Measurements from ENCODE around the gene PIK3C2G.
"Not testable (repeated sequence)": the region's sequence is repeated elsewhere in the genome, so short reads cannot be mapped to it uniquely, and the experiment has no call there.

Gene PIK3C2G

DNA sequence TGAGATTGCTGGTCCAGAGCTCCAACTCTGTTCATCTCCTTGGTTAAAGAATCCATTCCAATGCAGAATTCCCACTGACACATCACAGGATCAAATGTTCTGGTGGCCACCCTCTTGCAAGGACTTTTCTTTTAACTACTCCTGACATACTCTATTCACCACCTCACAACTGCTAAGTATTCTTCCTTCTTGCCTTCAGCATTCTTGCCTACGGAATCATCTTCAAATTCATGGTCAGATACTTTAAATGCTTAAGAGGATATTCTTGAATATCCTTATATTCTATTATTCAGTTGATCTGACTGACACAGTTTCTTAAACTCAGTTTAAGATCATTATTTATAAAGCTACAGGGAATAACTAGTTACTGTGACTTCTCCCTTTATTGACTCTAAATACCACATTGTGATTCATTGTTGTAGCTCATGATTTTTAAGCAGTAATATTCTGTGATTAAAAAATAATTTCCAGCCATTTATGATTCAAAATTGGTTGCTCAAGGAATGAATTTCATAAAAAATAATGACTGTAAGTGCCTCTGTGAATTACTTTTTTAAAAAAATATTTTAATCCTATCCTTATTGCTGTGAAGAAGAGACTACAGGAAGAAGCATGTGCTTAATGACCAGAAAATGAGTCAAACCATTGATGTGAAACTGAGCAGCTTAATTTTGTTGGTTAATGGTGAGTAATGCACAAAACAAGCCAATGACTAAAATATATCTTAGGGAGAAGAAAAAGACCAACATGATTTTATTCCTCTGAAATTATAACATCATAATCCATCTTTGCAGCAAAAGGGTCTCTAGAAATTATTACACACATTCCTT, 207.1 kb downstream of the PIK3C2G start:
- in situ Hi-C loops (cut with HindIII; ENCODE audit: low sequenced_read_pairs): loop anchor here (5.0 kb wide), 1 partner anchor 61 kb away; no protein-coding TSS in a partner anchor

DNA sequence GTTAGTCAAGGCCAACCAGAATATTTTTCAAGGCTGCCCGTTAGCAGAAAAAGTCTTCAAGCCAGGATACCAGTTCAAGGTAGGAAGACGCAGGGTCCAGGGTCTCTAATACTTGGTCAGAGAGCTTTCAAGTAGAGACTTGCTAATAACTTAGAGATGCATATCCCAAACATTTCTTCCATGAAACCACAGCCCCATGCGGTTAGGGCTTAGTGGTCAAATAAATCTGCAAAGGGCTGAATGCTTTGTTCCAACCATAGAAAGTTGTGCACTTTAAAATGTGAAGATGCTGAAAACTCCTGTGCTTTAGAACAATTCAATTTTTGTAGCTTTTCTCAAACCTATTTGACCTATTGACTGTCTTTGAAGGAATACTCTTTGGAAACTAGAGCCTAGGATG, 208.9 kb downstream of the PIK3C2G start:
- in situ Hi-C loops (cut with HindIII; ENCODE audit: low sequenced_read_pairs): no loop called here

DNA sequence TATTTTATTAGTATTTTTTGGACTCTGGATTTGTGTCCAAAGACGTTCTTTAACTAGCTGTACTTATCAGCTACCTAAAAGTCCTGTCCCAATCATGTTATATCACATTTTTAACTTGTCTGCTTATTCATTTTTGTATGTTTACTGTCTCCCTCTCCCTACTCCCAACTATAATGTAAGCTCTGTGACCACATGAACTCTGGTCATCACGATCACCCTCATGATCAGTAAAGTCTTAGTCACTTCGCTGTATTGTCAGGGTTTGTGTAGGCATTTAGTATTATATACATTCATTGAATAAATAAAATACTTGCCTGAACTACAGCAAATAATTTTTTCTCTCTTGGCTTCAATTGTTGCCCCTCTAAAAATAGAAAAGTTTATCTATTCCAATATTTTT, 211.0 kb downstream of the PIK3C2G start:
- in situ Hi-C loops (cut with HindIII; ENCODE audit: low sequenced_read_pairs): no loop called here

DNA sequence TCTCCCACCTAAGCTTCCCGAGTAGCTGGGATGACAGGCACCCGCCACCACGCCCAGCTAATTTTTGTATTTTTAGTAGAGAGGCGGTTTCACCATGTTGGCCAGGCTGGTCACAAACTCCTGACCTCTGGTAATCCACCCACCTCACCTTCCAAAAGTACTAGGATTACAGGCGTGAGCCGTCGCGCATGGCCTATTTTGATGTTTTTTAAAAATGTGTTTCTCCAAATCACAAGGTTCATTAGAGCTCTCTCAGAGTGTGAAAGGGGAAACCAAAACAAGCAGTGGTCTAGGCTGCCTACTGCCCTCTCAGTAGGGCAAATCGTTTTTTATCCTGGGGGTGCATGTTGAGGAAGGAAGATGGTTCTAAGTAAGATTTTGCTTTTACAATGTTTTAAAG, 211.5 kb downstream of the PIK3C2G start:
- in situ Hi-C loops (cut with HindIII; ENCODE audit: low sequenced_read_pairs): no loop called here

DNA sequence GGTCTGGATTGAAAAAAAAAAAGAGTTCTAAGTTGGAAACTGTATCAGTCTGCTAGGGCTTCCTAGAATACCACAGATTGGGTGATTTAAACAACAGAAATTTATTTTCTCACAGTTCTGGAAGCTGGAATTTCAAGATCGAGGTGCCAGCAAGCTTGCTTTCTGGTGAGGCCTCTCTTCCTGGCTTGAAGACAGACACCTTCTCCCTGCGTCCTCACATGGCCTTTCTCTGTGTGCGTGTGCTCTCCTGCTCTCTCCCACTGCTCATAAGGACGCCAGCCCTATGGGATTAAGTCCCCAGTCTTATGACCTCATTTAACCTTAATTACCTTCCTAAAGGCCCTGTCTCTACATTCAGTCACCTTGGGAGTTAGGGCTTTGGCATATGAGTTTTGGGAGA, 215.5 kb downstream of the PIK3C2G start:
- in situ Hi-C loops (cut with HindIII; ENCODE audit: low sequenced_read_pairs): no loop called here

DNA sequence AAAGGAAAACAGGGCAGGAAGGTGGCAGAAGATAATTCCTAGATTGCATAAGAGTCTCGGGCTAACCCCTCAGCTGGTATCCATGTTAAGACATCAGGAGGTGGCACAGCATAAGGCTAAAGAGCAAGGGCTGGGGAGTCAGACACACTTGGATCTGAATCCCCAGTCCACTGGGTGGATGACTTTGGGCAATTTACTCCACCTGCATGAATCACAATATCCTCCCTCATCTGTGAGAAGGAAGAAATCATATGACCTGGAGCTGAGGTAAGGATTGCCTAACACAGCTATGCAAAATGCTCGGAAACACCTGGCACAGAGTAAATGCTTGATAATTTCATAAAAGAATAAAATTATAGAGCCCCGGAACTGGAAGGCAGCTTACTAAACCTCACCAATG, 217.9 kb downstream of the PIK3C2G start:
- in situ Hi-C loops (cut with HindIII; ENCODE audit: low sequenced_read_pairs): no loop called here

DNA sequence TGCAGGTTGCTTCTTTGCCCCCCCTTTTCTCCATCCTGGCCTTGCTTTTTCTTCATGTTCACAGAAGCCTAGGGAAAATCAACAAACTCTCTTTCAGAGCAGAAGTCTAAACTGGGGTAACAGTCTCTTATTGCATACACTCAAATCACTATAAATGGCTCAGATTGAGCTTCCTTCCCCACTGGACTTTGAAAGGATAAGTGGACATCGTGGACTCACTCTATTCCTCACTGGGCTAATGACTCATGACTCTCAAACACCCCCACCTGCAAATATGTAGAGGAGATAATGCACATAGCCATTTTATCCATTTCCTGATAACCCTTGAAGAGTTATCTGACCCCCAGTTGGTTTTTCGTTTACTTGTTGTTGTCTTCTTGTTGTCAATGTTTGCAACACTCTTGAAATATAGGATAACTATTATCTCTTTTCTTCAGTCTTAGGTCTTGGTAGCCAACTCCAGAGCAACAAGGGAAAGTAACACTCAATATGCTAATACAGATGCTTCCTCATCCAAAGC, 221.3 kb downstream of the PIK3C2G start:
- in situ Hi-C loops (cut with HindIII; ENCODE audit: low sequenced_read_pairs): loop anchor here (5.0 kb wide), 1 partner anchor 55 kb away; no protein-coding TSS in a partner anchor

DNA sequence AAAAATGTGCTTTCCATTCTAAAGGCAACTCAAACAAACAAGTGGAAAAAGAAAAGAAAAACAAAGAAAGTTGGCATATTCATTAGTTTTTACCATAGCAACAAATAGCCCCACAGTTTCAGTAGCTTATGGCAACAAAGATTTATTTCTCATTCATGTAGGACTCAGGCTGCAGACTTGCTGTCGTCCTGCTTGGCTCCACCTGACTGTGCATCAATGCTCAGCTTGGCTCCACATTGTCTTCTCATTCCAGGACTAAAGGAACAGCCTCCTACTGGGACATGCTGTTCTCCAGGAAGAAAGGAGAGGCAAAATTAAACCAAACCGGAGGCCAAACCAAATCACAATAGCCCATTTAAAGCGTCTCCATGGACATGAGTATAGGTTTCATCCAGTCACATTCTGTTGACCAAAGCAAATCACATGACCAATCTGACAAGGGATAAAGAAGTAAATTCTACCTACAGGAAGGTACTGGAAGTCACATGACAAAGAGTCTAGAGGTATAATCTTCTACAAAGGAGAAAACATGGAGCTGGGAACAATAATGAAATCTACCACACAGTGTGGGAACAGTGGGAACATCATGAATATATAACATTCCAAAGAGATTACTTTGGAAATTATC, 222.5 kb downstream of the PIK3C2G start:
- in situ Hi-C loops (cut with HindIII; ENCODE audit: low sequenced_read_pairs): loop anchor here (5.0 kb wide), 1 partner anchor 57 kb away; no protein-coding TSS in a partner anchor

DNA sequence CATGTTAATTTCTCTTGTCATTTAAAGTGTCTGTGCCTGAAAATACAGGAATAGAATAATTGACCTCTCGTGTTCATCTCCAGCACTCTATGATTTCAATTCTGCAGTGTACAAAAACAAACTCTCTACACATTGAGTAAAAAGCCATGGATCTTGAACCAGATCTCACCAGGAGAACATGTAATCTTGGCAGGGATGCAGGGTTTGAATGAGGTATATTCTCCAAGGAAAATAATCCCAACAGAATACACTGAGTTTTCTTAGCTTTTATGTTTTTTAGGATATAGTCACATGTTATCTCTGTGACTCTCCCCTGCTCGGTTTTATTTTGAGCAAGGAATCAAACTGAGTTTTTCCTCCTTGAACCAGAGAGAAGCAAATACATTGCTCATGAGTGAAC, 224.7 kb downstream of the PIK3C2G start:
- in situ Hi-C loops (cut with HindIII; ENCODE audit: low sequenced_read_pairs): no loop called here

DNA sequence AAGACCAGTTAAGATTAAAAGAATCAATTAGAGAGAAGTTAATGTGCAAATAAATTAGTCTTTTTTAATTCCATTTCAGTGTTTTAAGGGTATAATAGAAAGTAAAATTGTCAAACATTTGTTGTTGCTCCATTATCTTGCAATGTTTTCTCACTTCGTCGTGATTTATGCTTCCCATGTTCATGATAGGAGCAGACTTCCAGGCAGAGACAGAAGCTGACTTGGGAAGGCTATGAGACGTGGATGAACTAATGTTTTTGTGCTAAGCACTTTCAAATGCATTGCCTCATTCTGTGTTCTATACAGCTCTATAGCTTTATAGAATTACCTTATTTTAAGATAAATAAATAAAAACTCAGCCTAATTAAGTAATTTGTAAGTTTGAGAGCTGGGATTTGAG, 226.2 kb downstream of the PIK3C2G start:
- in situ Hi-C loops (cut with HindIII; ENCODE audit: low sequenced_read_pairs): no loop called here

DNA sequence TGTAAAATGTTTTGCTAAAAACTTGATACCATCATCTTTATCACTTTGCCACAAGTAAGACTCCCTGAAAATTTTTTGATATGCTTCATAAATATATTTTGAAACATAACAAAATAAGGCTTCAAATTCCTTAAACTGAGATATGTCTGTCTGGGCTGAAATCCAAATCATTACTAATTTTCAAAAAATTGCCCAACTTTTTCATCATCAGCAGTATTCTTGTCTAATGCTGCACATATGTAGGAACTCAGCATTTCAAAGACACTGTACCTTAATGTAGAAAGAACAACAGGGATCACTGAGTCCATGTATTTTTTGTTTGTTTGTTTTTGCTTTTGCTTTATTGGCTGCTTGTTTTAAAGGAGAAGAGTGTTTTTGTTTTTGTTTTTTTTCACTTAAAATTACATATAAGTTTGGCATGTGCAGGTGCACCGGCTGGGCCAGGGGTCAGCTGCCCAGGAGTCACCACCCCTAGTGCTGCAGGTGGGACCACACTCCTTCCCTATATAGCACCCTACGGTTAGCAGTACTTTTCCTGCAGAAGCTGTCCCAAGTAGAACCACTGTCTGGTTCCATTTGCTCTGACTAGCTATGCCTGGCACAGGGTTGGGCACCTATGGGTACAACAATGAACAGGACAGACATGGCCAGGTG, 231.2 kb downstream of the PIK3C2G start:
- in situ Hi-C loops (cut with HindIII; ENCODE audit: low sequenced_read_pairs): no loop called here

DNA sequence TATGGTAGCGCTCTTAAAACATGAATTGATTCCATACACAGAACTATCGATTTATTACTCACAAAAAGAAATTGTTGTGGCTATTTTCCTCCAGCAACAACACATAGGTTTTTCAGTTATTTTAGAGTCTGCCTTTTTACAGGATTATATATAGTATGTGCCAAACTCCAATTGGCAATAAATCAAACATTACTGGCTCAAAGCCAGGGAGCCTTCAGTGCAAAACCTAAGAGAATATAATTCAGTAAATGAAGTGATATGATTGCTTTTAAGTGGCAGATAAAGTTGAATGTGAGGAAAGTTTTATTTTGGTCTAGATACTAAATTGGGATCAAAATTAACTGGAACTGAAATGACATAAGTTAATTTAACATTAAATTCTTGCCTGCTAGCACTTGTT, 234.8 kb downstream of the PIK3C2G start:
- in situ Hi-C loops (cut with HindIII; ENCODE audit: low sequenced_read_pairs): no loop called here

DNA sequence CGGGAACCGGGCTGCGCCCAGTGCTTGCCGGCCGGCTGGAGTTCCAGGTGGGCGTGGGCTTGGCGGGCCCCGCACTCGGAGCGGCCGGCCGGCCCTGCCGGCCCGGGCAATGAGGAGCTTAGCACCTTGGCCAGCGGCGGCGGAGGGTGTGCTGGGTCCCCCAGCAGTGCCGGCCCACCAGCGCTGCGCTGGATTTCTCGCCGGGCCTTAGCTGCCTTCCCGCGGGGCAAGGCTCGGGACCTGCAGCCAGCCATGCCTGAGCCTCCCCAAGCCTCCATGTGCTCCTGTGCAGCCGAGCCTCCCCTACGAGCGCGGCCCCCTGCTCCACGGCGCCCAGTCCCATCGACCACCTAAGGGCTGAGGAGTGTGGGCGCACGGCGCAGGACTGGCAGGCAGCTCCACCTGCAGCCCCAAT, 238.8 kb downstream of the PIK3C2G start:
- in situ Hi-C loops (cut with HindIII; ENCODE audit: low sequenced_read_pairs): not testable (repeated sequence)

DNA sequence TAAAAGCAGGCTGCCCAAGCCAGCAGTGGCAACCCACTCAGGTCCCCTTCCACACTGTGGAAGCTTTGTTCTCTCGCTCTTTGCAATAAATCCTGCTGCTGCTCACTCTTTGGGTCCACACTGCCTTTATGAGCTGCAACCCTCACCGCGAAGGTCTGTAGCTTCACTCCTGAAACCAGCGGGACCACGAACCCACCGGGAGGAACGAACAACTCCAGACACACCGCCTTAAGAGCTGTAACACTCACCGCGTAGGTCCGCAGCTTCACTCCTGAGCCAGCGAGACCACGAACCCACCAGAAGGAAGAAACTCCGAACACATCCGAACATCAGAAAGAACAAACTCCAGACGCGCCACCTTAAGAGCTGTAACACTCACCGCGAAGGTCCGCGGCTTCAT, 239.4 kb downstream of the PIK3C2G start:
- in situ Hi-C loops (cut with HindIII; ENCODE audit: low sequenced_read_pairs): not testable (repeated sequence)

DNA sequence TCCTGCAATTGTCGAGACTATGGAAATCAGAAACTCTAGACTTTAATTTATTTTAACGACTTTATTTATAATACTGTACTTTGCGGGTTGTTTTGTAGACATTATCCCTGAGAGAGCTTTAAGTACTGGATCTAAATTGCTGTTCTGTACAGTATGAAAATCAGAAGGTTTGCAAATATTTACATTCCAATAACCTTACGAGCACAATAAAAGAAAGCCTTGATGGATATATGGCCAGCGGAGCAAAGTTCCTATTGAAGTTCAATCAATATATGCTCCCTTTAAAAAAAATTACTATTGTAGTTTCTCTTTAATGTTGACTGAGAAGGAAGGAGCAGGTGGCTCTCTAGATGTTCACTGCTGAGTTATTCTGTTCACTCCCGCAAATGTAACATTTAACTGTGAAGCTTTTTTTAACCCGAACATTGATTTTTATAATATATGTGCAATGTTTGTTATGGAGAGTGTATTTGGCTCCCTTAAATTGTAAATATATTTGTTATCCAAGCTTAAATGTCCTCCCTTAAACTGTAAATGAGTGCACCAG, 241.2 kb downstream of the PIK3C2G start:
- in situ Hi-C loops (cut with HindIII; ENCODE audit: low sequenced_read_pairs): no loop called here

DNA sequence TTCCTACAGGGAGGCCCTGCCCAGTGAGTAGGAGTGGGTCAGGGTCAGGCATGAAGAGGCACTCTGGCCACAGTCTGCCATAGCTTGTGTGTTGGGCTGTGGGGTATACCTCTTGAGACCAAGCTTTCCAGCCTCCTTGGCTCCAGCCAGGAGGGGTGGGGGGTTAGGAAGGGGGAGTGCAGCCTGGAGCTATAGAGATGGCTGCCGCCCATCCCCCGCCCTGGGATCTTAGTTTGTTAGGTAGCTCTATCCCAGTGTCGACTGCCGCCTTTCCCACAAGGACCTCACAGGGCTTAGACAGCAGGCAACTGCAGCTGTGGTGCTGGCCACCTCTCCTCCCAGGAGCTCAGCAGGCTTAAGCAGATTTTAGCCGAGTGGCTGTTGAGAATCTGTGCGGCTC, 260.1 kb downstream of the PIK3C2G start:
- in situ Hi-C loops (cut with HindIII; ENCODE audit: low sequenced_read_pairs): no loop called here

DNA sequence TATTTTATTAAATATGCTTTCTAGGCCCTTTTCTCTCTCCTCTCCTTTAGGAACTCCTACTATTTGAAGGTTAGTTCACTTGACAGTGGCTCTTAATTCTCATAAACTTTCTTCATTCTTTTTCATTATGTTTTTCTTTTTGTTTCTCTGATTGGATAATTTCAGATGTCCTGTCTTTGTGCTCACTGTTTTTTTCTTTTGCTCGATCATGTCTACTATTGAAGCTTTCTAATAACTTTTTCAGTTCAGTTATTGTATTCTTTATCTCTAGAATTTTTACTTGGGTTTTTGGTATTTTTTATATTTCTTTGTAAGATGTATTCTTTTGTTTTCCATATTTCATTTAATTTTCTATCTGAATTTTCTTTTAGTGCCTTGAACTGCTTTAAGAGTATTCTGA, 261.5 kb downstream of the PIK3C2G start:
- in situ Hi-C loops (cut with HindIII; ENCODE audit: low sequenced_read_pairs): no loop called here

DNA sequence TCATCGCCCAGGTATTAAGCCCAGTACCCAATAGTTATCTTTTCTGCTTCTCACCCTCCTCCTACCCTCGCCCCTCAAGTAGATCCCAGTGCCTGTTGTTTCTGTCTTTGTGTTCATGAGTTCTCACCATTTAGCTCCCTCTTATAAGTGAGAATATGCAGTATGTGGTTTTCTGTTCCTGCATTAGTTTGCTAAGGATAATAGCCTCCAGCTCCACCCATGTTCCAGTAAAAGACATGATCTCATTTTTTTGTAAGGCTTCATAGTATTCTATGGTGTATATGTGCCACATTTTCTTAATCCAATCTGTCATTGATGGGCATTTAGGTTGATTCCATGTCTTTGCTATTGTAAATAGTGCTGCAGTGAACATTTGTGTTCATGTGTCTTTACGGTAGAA, 281.2 kb downstream of the PIK3C2G start:
- in situ Hi-C loops (cut with HindIII; ENCODE audit: low sequenced_read_pairs): not testable (repeated sequence)

DNA sequence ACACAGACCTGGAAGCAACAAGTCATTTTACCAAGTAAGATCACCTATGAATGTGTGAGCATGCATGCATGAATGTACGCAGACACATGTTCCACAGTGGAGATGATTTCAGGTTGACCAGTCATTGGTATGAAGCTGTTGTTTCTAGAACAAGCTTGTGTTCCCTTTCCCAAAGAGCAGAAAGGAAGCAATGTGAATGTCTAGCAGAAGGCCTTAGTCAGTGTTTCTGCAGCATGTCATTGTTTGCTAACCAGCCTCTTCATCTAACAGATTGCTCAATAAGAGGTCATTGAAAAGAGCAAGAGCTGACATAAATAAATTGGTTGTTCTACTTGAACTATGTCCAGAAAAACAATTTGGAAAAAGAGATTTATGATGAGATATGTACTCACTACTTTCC, 285.1 kb downstream of the PIK3C2G start:
- in situ Hi-C loops (cut with HindIII; ENCODE audit: low sequenced_read_pairs): no loop called here

DNA sequence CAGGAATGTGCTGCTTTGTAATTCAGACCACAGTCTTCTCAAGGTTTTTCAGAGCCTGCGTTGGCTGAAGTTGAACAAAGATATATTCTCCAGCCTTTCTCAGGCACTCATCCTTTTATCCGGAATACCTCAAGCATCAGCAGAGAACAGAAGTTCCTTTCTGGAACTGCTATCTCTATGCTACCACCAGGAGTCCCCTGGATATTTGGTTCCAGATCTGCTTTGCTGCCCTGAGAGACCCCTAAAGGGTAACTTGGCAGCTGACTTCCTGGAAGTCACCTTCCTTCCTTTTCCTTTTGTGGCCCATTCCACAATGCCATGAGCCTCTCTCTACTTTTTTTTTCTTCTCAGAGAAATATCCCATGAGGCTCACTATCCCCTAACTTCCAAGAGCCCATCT, 288.3 kb downstream of the PIK3C2G start:
- in situ Hi-C loops (cut with HindIII; ENCODE audit: low sequenced_read_pairs): no loop called here

DNA sequence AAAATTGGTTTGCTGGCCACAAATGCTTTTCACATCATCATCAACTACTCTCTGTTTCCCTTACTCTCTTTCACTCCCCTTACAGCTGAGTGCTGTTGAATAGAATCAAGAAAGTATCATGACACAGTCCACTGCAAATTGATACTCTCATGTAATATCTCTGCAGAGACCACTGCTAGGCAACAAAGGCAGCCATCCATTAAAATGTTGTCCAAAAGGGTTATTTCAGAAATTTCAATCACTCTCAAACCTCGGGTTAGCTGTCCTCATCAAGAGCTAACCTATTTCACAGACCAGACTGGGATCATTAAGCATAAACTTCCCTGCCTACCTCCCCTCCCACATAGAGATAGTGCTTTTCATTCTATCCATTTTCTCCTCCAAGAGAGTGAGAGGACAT, 289.8 kb downstream of the PIK3C2G start:
- in situ Hi-C loops (cut with HindIII; ENCODE audit: low sequenced_read_pairs): no loop called here
